Keratinocyte (primary cell): Measurements from ENCODE around the gene CCL25.

Experiments used
- EZH2 ChIP-seq: IDR thresholded peaks from one replicate; pipeline ENCODE4 v1.6.1; 2012; ENCODE audit warnings: inconsistent platforms, mild to moderate bottlenecking, low read length, moderate library complexity
- TF ChIP-seq, protein P1 (sequence below), 3 experiments: IDR thresholded peaks in 1 of 3; conservative IDR thresholded peaks in 1 of 3; optimal IDR thresholded peaks in 1 of 3; 2 replicates in 2 of 3; 3 replicates in 1 of 3; pipeline versions ENCODE3 to v1.5.1; 2011; ENCODE audit warnings: low read length in 3 of 3, mild to moderate bottlenecking in 3 of 3, moderate library complexity in 2 of 3, control low read depth in 1 of 3, inconsistent platforms in 1 of 3; ENCODE audit not compliant: insufficient read depth in 2 of 3; ENCODE audit errors: extremely low read depth in 1 of 3

DNA sequence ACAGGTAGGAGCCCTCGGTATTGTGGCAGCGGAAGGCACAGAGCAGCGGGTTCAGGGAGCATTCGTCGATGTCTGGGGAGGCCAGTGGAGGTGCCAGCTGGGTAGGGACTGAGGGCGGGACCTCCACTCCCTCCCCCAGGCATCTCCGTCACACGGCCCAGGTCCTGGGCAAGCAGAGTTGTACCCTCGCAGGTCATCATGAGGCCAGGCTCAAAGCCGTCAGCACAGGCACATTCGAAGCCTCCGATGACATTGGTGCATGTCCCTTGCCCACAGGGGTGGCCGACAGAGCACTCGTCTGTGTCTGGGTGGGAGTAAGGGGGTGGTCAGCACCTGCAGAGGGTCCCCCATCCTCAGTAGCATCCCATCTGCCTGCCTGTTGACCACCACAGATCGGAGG is 35.3 kb downstream of the CCL25 start:
- TF ChIP-seq, protein P1, sequence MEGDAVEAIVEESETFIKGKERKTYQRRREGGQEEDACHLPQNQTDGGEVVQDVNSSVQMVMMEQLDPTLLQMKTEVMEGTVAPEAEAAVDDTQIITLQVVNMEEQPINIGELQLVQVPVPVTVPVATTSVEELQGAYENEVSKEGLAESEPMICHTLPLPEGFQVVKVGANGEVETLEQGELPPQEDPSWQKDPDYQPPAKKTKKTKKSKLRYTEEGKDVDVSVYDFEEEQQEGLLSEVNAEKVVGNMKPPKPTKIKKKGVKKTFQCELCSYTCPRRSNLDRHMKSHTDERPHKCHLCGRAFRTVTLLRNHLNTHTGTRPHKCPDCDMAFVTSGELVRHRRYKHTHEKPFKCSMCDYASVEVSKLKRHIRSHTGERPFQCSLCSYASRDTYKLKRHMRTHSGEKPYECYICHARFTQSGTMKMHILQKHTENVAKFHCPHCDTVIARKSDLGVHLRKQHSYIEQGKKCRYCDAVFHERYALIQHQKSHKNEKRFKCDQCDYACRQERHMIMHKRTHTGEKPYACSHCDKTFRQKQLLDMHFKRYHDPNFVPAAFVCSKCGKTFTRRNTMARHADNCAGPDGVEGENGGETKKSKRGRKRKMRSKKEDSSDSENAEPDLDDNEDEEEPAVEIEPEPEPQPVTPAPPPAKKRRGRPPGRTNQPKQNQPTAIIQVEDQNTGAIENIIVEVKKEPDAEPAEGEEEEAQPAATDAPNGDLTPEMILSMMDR (optimal IDR thresholded peaks at IDR 0.05 in 1 of 3, IDR thresholded peaks at IDR 0.05 in 1 of 3, conservative IDR thresholded peaks at IDR 0.05 in 1 of 3; ENCODE audit: extremely low read depth in 1 of 3, insufficient read depth in 2 of 3, low read length in 3 of 3), result no peak
- no peak for TF ChIP-seq EZH2
